Adipocyte (in vitro differentiated cells): Measurements from ENCODE around the gene GSTO1.

Source experiments
- DNase-seq: peaks from one replicate; pipeline ENCODE4 v3.0.0-alpha.2; 2015; ENCODE audit warnings: low read depth
- H3K27me3 ChIP-seq: replicated peaks from 2 replicates; pipeline ENCODE4 v1.7.0; 2013; ENCODE audit warnings: mild to moderate bottlenecking, low read length, moderate library complexity; ENCODE audit not compliant: control insufficient read depth, insufficient read depth
- H3K36me3 ChIP-seq: 2 replicates; pipeline ENCODE4 v1.7.0; 2013; ENCODE audit warnings: low read length, mild to moderate bottlenecking, moderate library complexity; ENCODE audit not compliant: control insufficient read depth, insufficient read depth, severe bottlenecking
- H3K4me1 ChIP-seq: 2 replicates; pipeline ENCODE4 v1.7.0; 2013; ENCODE audit warnings: mild to moderate bottlenecking, low read length, moderate library complexity; ENCODE audit not compliant: control insufficient read depth, insufficient read depth
- H3K4me3 ChIP-seq: 2 replicates; pipeline ENCODE4 v1.7.0; 2013; ENCODE audit warnings: mild to moderate bottlenecking, low read length, moderate library complexity
- H3K9ac ChIP-seq: 2 replicates; pipeline ENCODE4 v1.7.0; 2013; ENCODE audit warnings: mild to moderate bottlenecking, low read length, moderate library complexity
- H3K9me3 ChIP-seq: 2 replicates; pipeline ENCODE4 v1.7.0; 2013; ENCODE audit warnings: mild to moderate bottlenecking, low read length, moderate library complexity; ENCODE audit not compliant: control insufficient read depth

Gene GSTO1

GRCh38 chr10:104252368-104252767 lies 2.3 kb upstream of the GSTO1 start:
- H3K27me3 ChIP-seq = no peaks in the 10 kb centered on the region
- H3K9ac ChIP-seq = no peak overlapping the region
- no peak for DNase-seq
- H3K4me3 ChIP-seq = no peak overlapping the region
- peaks cover 3% of the 10 kb centered on the region for H3K9me3 ChIP-seq
- peaks cover 1% of the 10 kb centered on the region for H3K36me3 ChIP-seq
- H3K4me1 ChIP-seq = peaks cover 22% of the 10 kb centered on the region

GRCh38 chr10:104253106-104253505 lies 1.6 kb upstream of the GSTO1 start:
- DNase-seq = no peak
- Histone ChIP-seq H3K4me1 (peaks cover 27% of the 10 kb centered on the region), H3K9ac (no peak overlapping the region), H3K4me3 (no peak overlapping the region), H3K27me3 (no peaks in the 10 kb centered on the region), H3K36me3 (peaks cover 9% of the 10 kb centered on the region), H3K9me3 (no peaks in the 10 kb centered on the region)

- Histone ChIP-seq H3K9me3 (no peaks in the 10 kb centered on the region), H3K36me3 (peaks cover 16% of the 10 kb centered on the region), H3K4me3 (peak overlapping the region; percentile 86), H3K27me3 (no peaks in the 10 kb centered on the region), H3K4me1 (peaks cover 29% of the 10 kb centered on the region), H3K9ac (peak overlapping the region; percentile 96)
- peak; percentile 23 for DNase-seq
These were observed 884 bp upstream of the GSTO1 start for GRCh38 chr10:104253606-104254410.

GRCh38 chr10:104255311-104255981 lies 754 bp downstream of the GSTO1 start:
- H3K36me3 ChIP-seq = peaks cover 32% of the 10 kb centered on the region
- peak overlapping the region; percentile 96 for H3K9ac ChIP-seq
- no peaks in the 10 kb centered on the region for H3K27me3 ChIP-seq
- H3K9me3 ChIP-seq = no peaks in the 10 kb centered on the region
- DNase-seq = peak; percentile 78
- peak overlapping the region; percentile 86 for H3K4me3 ChIP-seq
- peaks cover 43% of the 10 kb centered on the region for H3K4me1 ChIP-seq

- DNase-seq = peak; percentile 37
- peak overlapping the region; percentile 96 for H3K9ac ChIP-seq
- H3K4me1 ChIP-seq = peaks cover 51% of the 10 kb centered on the region
- no peaks in the 10 kb centered on the region for H3K9me3 ChIP-seq
- H3K36me3 ChIP-seq = peaks cover 42% of the 10 kb centered on the region
- peak overlapping the region; percentile 86 for H3K4me3 ChIP-seq
- H3K27me3 ChIP-seq = no peaks in the 10 kb centered on the region
These were observed 1.8 kb downstream of the GSTO1 start for GRCh38 chr10:104256335-104256961.

- Histone ChIP-seq H3K36me3 (peaks cover 50% of the 10 kb centered on the region), H3K4me1 (peaks cover 56% of the 10 kb centered on the region), H3K4me3 (peak overlapping the region; percentile 86), H3K9ac (peak overlapping the region; percentile 96), H3K27me3 (no peaks in the 10 kb centered on the region), H3K9me3 (no peaks in the 10 kb centered on the region)
- DNase-seq = no peak
These were observed 2.5 kb downstream of the GSTO1 start for GRCh38 chr10:104257235-104257634.

- H3K36me3 ChIP-seq = peaks cover 59% of the 10 kb centered on the region
- DNase-seq = no peak
- no peak overlapping the region for H3K4me3 ChIP-seq
- H3K27me3 ChIP-seq = no peaks in the 10 kb centered on the region
- H3K9me3 ChIP-seq = no peaks in the 10 kb centered on the region
- no peak overlapping the region for H3K9ac ChIP-seq
- peaks cover 56% of the 10 kb centered on the region for H3K4me1 ChIP-seq
These were observed 3.5 kb downstream of the GSTO1 start for GRCh38 chr10:104258209-104258608.

GRCh38 chr10:104259456-104259855 lies 4.8 kb downstream of the GSTO1 start:
- Histone ChIP-seq H3K4me1 (peaks cover 51% of the 10 kb centered on the region), H3K36me3 (peaks cover 72% of the 10 kb centered on the region), H3K9me3 (no peaks in the 10 kb centered on the region), H3K4me3 (no peak overlapping the region), H3K27me3 (no peaks in the 10 kb centered on the region), H3K9ac (peak overlapping the region; percentile 18)
- DNase-seq = no peak

GRCh38 chr10:104259999-104260774 lies 5.5 kb downstream of the GSTO1 start:
- H3K36me3 ChIP-seq = peaks cover 79% of the 10 kb centered on the region
- H3K4me1 ChIP-seq = peaks cover 51% of the 10 kb centered on the region
- no peaks in the 10 kb centered on the region for H3K27me3 ChIP-seq
- peak overlapping the region; percentile 33 for H3K4me3 ChIP-seq
- DNase-seq = no peak
- H3K9ac ChIP-seq = peak overlapping the region; percentile 7
- no peaks in the 10 kb centered on the region for H3K9me3 ChIP-seq

GRCh38 chr10:104260775-104261115 lies 6.1 kb downstream of the GSTO1 start:
- peak; percentile 62 for DNase-seq
- H3K9ac ChIP-seq = peak overlapping the region; percentile 7
- H3K4me1 ChIP-seq = peaks cover 50% of the 10 kb centered on the region
- H3K4me3 ChIP-seq = no peak overlapping the region
- no peaks in the 10 kb centered on the region for H3K27me3 ChIP-seq
- H3K9me3 ChIP-seq = no peaks in the 10 kb centered on the region
- H3K36me3 ChIP-seq = peaks cover 85% of the 10 kb centered on the region

- Histone ChIP-seq H3K36me3 (peaks cover 98% of the 10 kb centered on the region), H3K9me3 (no peaks in the 10 kb centered on the region), H3K27me3 (no peaks in the 10 kb centered on the region), H3K4me1 (peaks cover 37% of the 10 kb centered on the region), H3K4me3 (no peak overlapping the region), H3K9ac (no peak overlapping the region)
- no peak for DNase-seq
These were observed 7.4 kb downstream of the GSTO1 start for GRCh38 chr10:104262055-104262454.
